Sigmoid colon (tissue), 7 donors: ENCODE data around the gene AFAP1. TPM values are rescaled to one million over a fixed set of nuclear protein-coding genes. Genes with fewer than 3 reads are reported as not detected.

Experiments
- DNase-seq: peaks from one replicate; pipeline ENCODE4 v3.0.0-alpha.2; 2019
- H3K27ac ChIP-seq, 4 donors: fragments of 200-600 bp; sonication (generic); one replicate each; pipeline ENCODE4 v1.5.1; 2016 to 2019; ENCODE audit warnings: mild to moderate bottlenecking in 1 of 4
- H3K27me3 ChIP-seq, 3 donors: fragments of 200-600 bp; sonication (generic); one replicate each; pipeline ENCODE4 v1.5.1; 2019; ENCODE audit warnings: mild to moderate bottlenecking in 1 of 3
- H3K36me3 ChIP-seq, 4 donors: fragments of 200-600 bp; sonication (generic); one replicate each; pipeline ENCODE4 v1.5.1; 2016 to 2019
- H3K4me1 ChIP-seq, 4 donors: fragments of 200-600 bp; sonication (generic); one replicate each; pipeline ENCODE4 v1.5.1; 2017 to 2019
- H3K4me3 ChIP-seq, 4 donors: fragments of 200-600 bp; sonication (generic); one replicate each; pipeline ENCODE4 v1.5.1; 2017 to 2019; ENCODE audit warnings: mild to moderate bottlenecking in 2 of 4, moderate library complexity in 1 of 4
- H3K9me3 ChIP-seq, 4 donors: fragments of 200-600 bp in 3 of 4; sonication (generic) in 3 of 4; one replicate each; pipeline versions ENCODE4 v1.5.1 to v1.6.1; 2013 to 2019
- CTCF ChIP-seq, 4 experiments: fragments of 450-650 bp in 3 of 4; fragments of 200-600 bp in 1 of 4; IDR thresholded peaks; one replicate each; pipeline ENCODE4 v1.5.1; 2016 to 2019; ENCODE audit warnings: antibody characterized with exemption in 4 of 4, mild to moderate bottlenecking in 3 of 4, moderate library complexity in 2 of 4
- EP300 ChIP-seq, 4 donors: sonication (generic); formaldehyde crosslinking; IDR thresholded peaks; one replicate each; pipeline ENCODE4 v1.6.1; 2017; ENCODE audit warnings: antibody characterized with exemption in 4 of 4
- POLR2A ChIP-seq, 2 donors: fragments of 450-650 bp; IDR thresholded peaks; one replicate each; pipeline ENCODE4 v1.6.1; 2016; ENCODE audit warnings: antibody characterized with exemption in 2 of 2, mild to moderate bottlenecking in 2 of 2, moderate library complexity in 2 of 2
- POLR2AphosphoS5 ChIP-seq, 4 donors: sonication (generic); formaldehyde crosslinking; IDR thresholded peaks; one replicate each; pipeline ENCODE4 v1.6.1; 2017; ENCODE audit warnings: antibody characterized with exemption in 4 of 4
- WGBS, 2 donors: extraction: QIAGEN DNeasy Blood & Tissue Kit; methylation state at CpG; one replicate each; pipeline ENCODE4 v1.1.7; 2013; 5-methylcytosine and 5-hydroxymethylcytosine counted together
- intact Hi-C: fragments of 100-400 bp; cut with DNase I; formaldehyde crosslinking; loops from one replicate; pipeline ENCODE4 v1.15.1; 2023
- polyA plus RNA-seq, 3 donors: library from polyadenylated mRNA; stranded (reverse); fragments of 200-250 nt; gene quantifications; one replicate each; pipeline ENCODE4 v1.2.3, GENCODE V29; 2013
- total RNA-seq, 4 donors: library from RNA; depleted of rRNA; stranded (reverse); fragments of >200 nt; gene quantifications; one replicate each; pipeline ENCODE4 v1.1.0, GENCODE V29; 2016
- donor health status: healthy with polysubstance abuse.
- donor health status: Bipolar disorder and iron deficiency.
- donor health status: healthy.

The AFAP1 gene
- total and polyA plus RNA-seq, 7 donors: 7.6 to 51.3 (median 24.0) TPM

DNA sequence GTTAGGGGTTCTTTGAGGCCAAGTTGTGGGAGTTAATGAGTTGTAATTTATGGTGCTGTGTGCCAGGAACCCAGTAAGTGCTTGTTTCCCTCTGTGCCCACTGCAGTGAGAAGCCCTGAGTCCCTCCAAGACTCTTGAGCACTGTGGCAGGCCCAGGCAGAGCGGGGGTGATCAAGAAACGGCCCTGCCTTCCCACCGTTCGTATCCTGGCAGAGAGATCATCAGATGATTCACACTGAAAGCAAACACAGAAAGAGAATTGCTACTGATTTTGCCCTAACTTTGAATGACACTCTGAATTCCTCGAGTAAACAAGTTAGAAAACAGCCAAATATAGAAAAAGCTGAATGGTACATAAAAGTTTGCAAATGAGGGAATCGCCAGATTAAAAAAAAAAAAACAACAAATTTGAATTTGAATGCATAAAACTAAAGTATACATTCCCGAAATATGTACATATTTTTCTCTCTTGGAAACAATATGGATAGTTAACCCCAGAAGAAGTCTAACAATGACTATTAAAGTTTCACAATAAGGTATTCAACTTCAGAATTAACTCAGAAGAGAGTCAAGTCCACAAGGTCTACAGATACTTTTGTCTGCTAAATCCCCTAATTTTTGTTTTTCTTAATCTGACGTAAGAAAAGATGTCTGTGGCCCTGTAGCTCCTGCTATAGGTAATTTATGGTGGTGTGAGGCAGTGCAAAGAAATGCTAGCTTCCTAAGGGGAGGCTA lies 71.8 kb downstream of the AFAP1 start:
- H3K36me3 ChIP-seq: peaks cover 0 to 31% (median 6%) of the 10 kb centered on the region in 4 donors
- H3K4me1 ChIP-seq: peaks cover 0 to 39% (median 29%) of the 10 kb centered on the region in 4 donors
- no peak overlapping the region for H3K4me3 ChIP-seq
- intact Hi-C loops: no loop called here
- no peaks in the 10 kb centered on the region for H3K9me3 ChIP-seq
- peak overlapping the region in 3 of 4 donors; percentile 14 to 89 (median 58) for H3K27ac ChIP-seq
- WGBS, 2 donors: 70% methylated on average over 8 of the region's 8 CpGs
- TF ChIP-seq CTCF (IDR thresholded peaks at IDR 0.05) (no peak), POLR2A (IDR thresholded peaks at IDR 0.05) (no peak), POLR2AphosphoS5 (IDR thresholded peaks at IDR 0.05) (no peak), EP300 (IDR thresholded peaks at IDR 0.05) (no peak)
- DNase-seq: peak; percentile 33
- H3K27me3 ChIP-seq: no peaks in the 10 kb centered on the region

GRCh38 chr4:7867191-7867590 lies 72.5 kb downstream of the AFAP1 start:
- 88 to 95% methylated on average over 7 of the region's 7 CpGs for whole genome bisulfite sequencing, 2 donors
- peak; percentile 54 for DNase-seq
- no peak overlapping the region for H3K4me3 ChIP-seq
- H3K9me3 ChIP-seq: no peaks in the 10 kb centered on the region
- H3K27ac ChIP-seq: peak overlapping the region in 2 of 4 donors; percentile 58 to 89
- peaks cover 0 to 35% (median 23%) of the 10 kb centered on the region in 4 donors for H3K4me1 ChIP-seq
- H3K36me3 ChIP-seq: peaks cover 0 to 31% (median 6%) of the 10 kb centered on the region in 4 donors
- intact Hi-C loops: no loop called here
- TF ChIP-seq CTCF (IDR thresholded peaks at IDR 0.05) (no peak), POLR2AphosphoS5 (IDR thresholded peaks at IDR 0.05) (no peak), POLR2A (IDR thresholded peaks at IDR 0.05) (no peak), EP300 (IDR thresholded peaks at IDR 0.05) (no peak)
- H3K27me3 ChIP-seq: no peaks in the 10 kb centered on the region

- Histone ChIP-seq H3K27ac (no peak overlapping the region), H3K27me3 (no peaks in the 10 kb centered on the region), H3K9me3 (no peaks in the 10 kb centered on the region), H3K4me1 (peaks cover 0 to 35% (median 21%) of the 10 kb centered on the region in 4 donors), H3K4me3 (no peak overlapping the region), H3K36me3 (peaks cover 0 to 25% (median 4%) of the 10 kb centered on the region in 4 donors)
- TF ChIP-seq CTCF (IDR thresholded peaks at IDR 0.05) (no peak), POLR2A (IDR thresholded peaks at IDR 0.05) (no peak), POLR2AphosphoS5 (IDR thresholded peaks at IDR 0.05) (no peak), EP300 (IDR thresholded peaks at IDR 0.05) (no peak)
- DNase-seq: peak; percentile 44
- intact Hi-C loops: no loop called here
- 90 to 96% methylated on average over 5 of the region's 5 CpGs for WGBS, 2 donors
Measured at GRCh38 chr4:7865533-7865932, 74.1 kb downstream of the AFAP1 start.

GRCh38 chr4:7864685-7865084 lies 75.0 kb downstream of the AFAP1 start:
- no peak for TF ChIP-seq POLR2A (IDR thresholded peaks at IDR 0.05)
- no peak for TF ChIP-seq POLR2AphosphoS5 (IDR thresholded peaks at IDR 0.05)
- no peak for TF ChIP-seq CTCF (IDR thresholded peaks at IDR 0.05)
- TF ChIP-seq EP300 (IDR thresholded peaks at IDR 0.05): no peak
- Histone ChIP-seq H3K27me3 (no peaks in the 10 kb centered on the region), H3K4me1 (peaks cover 0 to 35% (median 21%) of the 10 kb centered on the region in 4 donors), H3K36me3 (peaks cover 0 to 20% (median 2%) of the 10 kb centered on the region in 4 donors), H3K9me3 (no peaks in the 10 kb centered on the region), H3K4me3 (no peak overlapping the region), H3K27ac (peak overlapping the region in 1 of 4 donors; percentile 7)
- no peak for DNase-seq
- intact Hi-C loops: no loop called here
- WGBS, 2 donors: 35 to 85% methylated on average over 2 of the region's 2 CpGs
